Upper lobe of left lung (tissue), 6 donors: ENCODE measurements around the gene SYNPR. TPM values are rescaled to one million over a fixed set of nuclear protein-coding genes. Genes with fewer than 3 reads are reported as not detected.
"Not testable (repeated sequence)": the region's sequence is repeated elsewhere in the genome, so short reads cannot be mapped to it uniquely, and the experiment has no call there.

ENCODE experiments used
- ATAC-seq, 2 donors: fragments of 200-7000 bp; cut with Tn5 transposase; one replicate each; pipeline ENCODE4 v1.9.1; 2022; ENCODE audit warnings: mild to moderate bottlenecking in 2 of 2, moderate library complexity in 2 of 2; ENCODE audit not compliant: low FRiP score in 2 of 2
- DNase-seq, 2 donors: peaks; one replicate each; pipeline ENCODE4 v3.0.0-alpha.2; 2019 to 2020
- H3K27ac ChIP-seq, 4 donors: fragments of 200-600 bp; sonication (generic); one replicate each; pipeline ENCODE4 v1.5.1; 2016 to 2019
- H3K27me3 ChIP-seq, 4 donors: fragments of 200-600 bp; sonication (generic); one replicate each; pipeline ENCODE4 v1.5.1; 2017 to 2019
- H3K36me3 ChIP-seq, 4 donors: fragments of 200-600 bp; sonication (generic); one replicate each; pipeline ENCODE4 v1.5.1; 2016 to 2019
- H3K4me1 ChIP-seq, 4 donors: fragments of 200-600 bp; sonication (generic); one replicate each; pipeline ENCODE4 v1.5.1; 2018 to 2019
- H3K4me3 ChIP-seq, 4 donors: fragments of 200-600 bp; sonication (generic); one replicate each; pipeline ENCODE4 v1.5.1; 2017 to 2019; ENCODE audit warnings: mild to moderate bottlenecking in 2 of 4, moderate library complexity in 1 of 4
- H3K9me3 ChIP-seq, 4 donors: fragments of 200-600 bp; sonication (generic); one replicate each; pipeline ENCODE4 v1.5.1; 2018 to 2019
- CTCF ChIP-seq, 6 experiments: fragments of 450-650 bp in 4 of 6; fragments of 200-600 bp in 2 of 6; sonication (generic) in 2 of 6; IDR thresholded peaks; one replicate each; pipeline ENCODE4 v1.5.1; 2016 to 2019; ENCODE audit warnings: antibody characterized with exemption in 6 of 6
- EP300 ChIP-seq, 4 donors: sonication (generic); formaldehyde crosslinking; IDR thresholded peaks; one replicate each; pipeline ENCODE4 v1.5.1; 2017; ENCODE audit warnings: antibody characterized with exemption in 4 of 4, control low read depth in 2 of 4
- POLR2A ChIP-seq, 4 donors: fragments of 450-650 bp; IDR thresholded peaks; one replicate each; pipeline ENCODE4 v1.5.1; 2016 to 2017; ENCODE audit warnings: antibody characterized with exemption in 4 of 4, mild to moderate bottlenecking in 2 of 4
- POLR2AphosphoS5 ChIP-seq, 2 donors: sonication (generic); formaldehyde crosslinking; IDR thresholded peaks; one replicate each; pipeline ENCODE4 v1.5.1; 2017; ENCODE audit warnings: antibody characterized with exemption in 2 of 2
- WGBS, 2 donors: methylation state at CpG; one replicate each; pipeline ENCODE4 v1.1.5; 2017 to 2018; 5-methylcytosine and 5-hydroxymethylcytosine counted together
- total RNA-seq, 6 donors: library from RNA; depleted of rRNA in 4 of 6; stranded (reverse); fragments of >200 nt in 4 of 6; gene quantifications; one replicate each; pipeline versions ENCODE4 v1.1.0 to v1.2.1, GENCODE V29; 2016 to 2021
- donor health status: DM: no; HTN: no; CAD: no; lungs with moderate emphysema.
- donor health status: DM: no; HTN: yes; CAD: no; lungs with severe emphysema.

Gene SYNPR
- total RNA-seq, 6 donors from 2014 or later = not detected

GRCh38 chr3:63642488-63642887 is 364.4 kb downstream of the SYNPR start:
- Histone ChIP-seq H3K4me3 (no peak overlapping the region), H3K4me1 (no peaks in the 10 kb centered on the region), H3K27ac (no peak overlapping the region), H3K9me3 (no peaks in the 10 kb centered on the region), H3K27me3 (no peaks in the 10 kb centered on the region), H3K36me3 (no peaks in the 10 kb centered on the region)
- no peak for ATAC-seq
- no peak for TF ChIP-seq EP300 (IDR thresholded peaks at IDR 0.05)
- no peak for TF ChIP-seq POLR2A (IDR thresholded peaks at IDR 0.05)
- TF ChIP-seq CTCF (IDR thresholded peaks at IDR 0.05) = no peak
- no peak for TF ChIP-seq POLR2AphosphoS5 (IDR thresholded peaks at IDR 0.05)
- WGBS, 2 donors = 60 to 80% methylated on average over 1 of the region's 1 CpG
- no peak for DNase-seq

DNA sequence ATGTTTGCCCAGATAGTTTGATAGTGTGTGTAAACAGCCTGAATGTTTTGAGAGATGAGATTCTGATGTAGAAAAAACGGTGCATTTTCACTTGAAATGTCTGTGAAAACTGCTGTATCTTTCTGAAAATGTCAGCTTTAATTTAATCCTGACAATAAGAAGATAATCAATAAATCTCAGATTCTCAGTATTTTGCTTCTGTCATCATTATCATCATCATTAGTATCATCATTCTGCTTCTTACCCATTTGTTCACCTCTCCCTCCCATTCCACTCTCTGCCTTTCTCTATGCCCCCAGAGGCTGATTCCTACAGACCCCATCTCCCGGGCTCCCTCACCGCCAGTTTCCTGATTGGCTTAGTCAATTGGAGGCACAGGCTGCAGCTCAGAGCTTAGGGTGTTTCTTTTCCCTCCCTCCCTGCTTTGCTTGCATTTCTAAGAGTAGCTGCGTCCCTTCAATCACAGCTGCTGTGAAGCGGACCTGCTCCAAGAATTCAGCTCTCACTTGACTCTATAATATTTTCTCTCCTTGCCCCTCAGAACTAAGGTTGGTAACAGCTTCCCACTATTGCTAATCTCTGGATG is 366.2 kb downstream of the SYNPR start:
- no peak for ATAC-seq
- H3K27ac ChIP-seq = no peak overlapping the region
- H3K4me3 ChIP-seq = no peak overlapping the region
- TF ChIP-seq CTCF (IDR thresholded peaks at IDR 0.05) (no peak), EP300 (IDR thresholded peaks at IDR 0.05) (no peak), POLR2A (IDR thresholded peaks at IDR 0.05) (no peak), POLR2AphosphoS5 (IDR thresholded peaks at IDR 0.05) (no peak)
- H3K27me3 ChIP-seq = no peaks in the 10 kb centered on the region
- H3K9me3 ChIP-seq = no peaks in the 10 kb centered on the region
- H3K4me1 ChIP-seq = no peaks in the 10 kb centered on the region
- 58 to 63% methylated on average over 5 of the region's 5 CpGs for WGBS, 2 donors
- no peak for DNase-seq
- no peaks in the 10 kb centered on the region for H3K36me3 ChIP-seq

GRCh38 chr3:63644928-63645781 is 367.0 kb downstream of the SYNPR start:
- peak; percentile 33 to 73 for DNase-seq
- not testable (repeated sequence) for H3K27me3 ChIP-seq, H3K4me1 ChIP-seq, H3K9me3 ChIP-seq, H3K27ac ChIP-seq, ATAC-seq, H3K36me3 ChIP-seq
- peak overlapping the region in 1 of 4 donors; percentile 30 for H3K4me3 ChIP-seq
- WGBS, 2 donors = 57 to 67% methylated on average over 20 to 25 of the region's 25 CpGs

- Histone ChIP-seq H3K27ac (no peak within 1 kb of the TSS), H3K4me1 (no peaks in the 10 kb centered on the region), H3K9me3 (no peaks in the 10 kb centered on the region), H3K27me3 (no peaks in the 10 kb centered on the region), H3K4me3 (no peak within 1 kb of the TSS), H3K36me3 (no peaks in the 10 kb centered on the region)
- DNase-seq = no peak
- TF ChIP-seq POLR2A (IDR thresholded peaks at IDR 0.05) = peak in 1 of 4 donors; percentile 12
- no peak for TF ChIP-seq POLR2AphosphoS5 (IDR thresholded peaks at IDR 0.05)
- 50 to 68% methylated on average over 5 of the region's 5 CpGs for WGBS, 2 donors
- ATAC-seq = no peak
Observed at GRCh38 chr3:63652066-63652725, 374.1 kb downstream of the SYNPR start, which contains the start of gene SNTN. Gene SNTN (plus strand): TSS chr3:63652675. CDS start chr3:63652688, 13 bp downstream.

- Histone ChIP-seq H3K27ac (no peak overlapping the region), H3K4me1 (no peaks in the 10 kb centered on the region), H3K9me3 (no peaks in the 10 kb centered on the region), H3K27me3 (no peaks in the 10 kb centered on the region), H3K4me3 (no peak overlapping the region), H3K36me3 (no peaks in the 10 kb centered on the region)
- no peak for ATAC-seq
- TF ChIP-seq CTCF (IDR thresholded peaks at IDR 0.05) = no peak
- TF ChIP-seq EP300 (IDR thresholded peaks at IDR 0.05) = no peak
- TF ChIP-seq POLR2AphosphoS5 (IDR thresholded peaks at IDR 0.05) = no peak
- no peak for TF ChIP-seq POLR2A (IDR thresholded peaks at IDR 0.05)
- WGBS, 2 donors = 59 to 69% methylated on average over 4 of the region's 4 CpGs
- no peak for DNase-seq
Observed at GRCh38 chr3:63654211-63654610, 376.1 kb downstream of the SYNPR start.
